Endothelial cell of umbilical vein (primary cell): ENCODE data around the gene CREG2.

Experiments used
- EZH2 ChIP-seq: IDR thresholded peaks from 2 replicates; pipeline ENCODE4 v1.6.1; 2012; ENCODE audit warnings: borderline replicate concordance, low read depth, mild to moderate bottlenecking, moderate library complexity, low read length, inconsistent platforms; ENCODE audit not compliant: severe bottlenecking
- JUN ChIP-seq: IDR thresholded peaks from 2 replicates; pipeline ENCODE4 v1.6.1; 2011; ENCODE audit warnings: borderline replicate concordance, low read depth; ENCODE audit not compliant: insufficient read length, insufficient read depth
- MYC ChIP-seq: IDR thresholded peaks from one replicate; pipeline ENCODE4 v1.6.1; 2011; ENCODE audit warnings: mild to moderate bottlenecking, low read depth, low read length
- TF ChIP-seq, protein P1 (sequence below), 2 donors: IDR thresholded peaks; 1 replicate in 1 of 2; 2 replicates in 1 of 2; pipeline ENCODE4 v1.5.1; 2011; ENCODE audit warnings: low read length in 2 of 2, mild to moderate bottlenecking in 2 of 2, moderate library complexity in 2 of 2, control low read depth in 1 of 2, inconsistent platforms in 1 of 2, low read depth in 1 of 2; ENCODE audit not compliant: insufficient read depth in 1 of 2; ENCODE audit errors: extremely low read depth in 1 of 2

- TF ChIP-seq, protein P1, sequence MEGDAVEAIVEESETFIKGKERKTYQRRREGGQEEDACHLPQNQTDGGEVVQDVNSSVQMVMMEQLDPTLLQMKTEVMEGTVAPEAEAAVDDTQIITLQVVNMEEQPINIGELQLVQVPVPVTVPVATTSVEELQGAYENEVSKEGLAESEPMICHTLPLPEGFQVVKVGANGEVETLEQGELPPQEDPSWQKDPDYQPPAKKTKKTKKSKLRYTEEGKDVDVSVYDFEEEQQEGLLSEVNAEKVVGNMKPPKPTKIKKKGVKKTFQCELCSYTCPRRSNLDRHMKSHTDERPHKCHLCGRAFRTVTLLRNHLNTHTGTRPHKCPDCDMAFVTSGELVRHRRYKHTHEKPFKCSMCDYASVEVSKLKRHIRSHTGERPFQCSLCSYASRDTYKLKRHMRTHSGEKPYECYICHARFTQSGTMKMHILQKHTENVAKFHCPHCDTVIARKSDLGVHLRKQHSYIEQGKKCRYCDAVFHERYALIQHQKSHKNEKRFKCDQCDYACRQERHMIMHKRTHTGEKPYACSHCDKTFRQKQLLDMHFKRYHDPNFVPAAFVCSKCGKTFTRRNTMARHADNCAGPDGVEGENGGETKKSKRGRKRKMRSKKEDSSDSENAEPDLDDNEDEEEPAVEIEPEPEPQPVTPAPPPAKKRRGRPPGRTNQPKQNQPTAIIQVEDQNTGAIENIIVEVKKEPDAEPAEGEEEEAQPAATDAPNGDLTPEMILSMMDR (IDR thresholded peaks at IDR 0.05; ENCODE audit: extremely low read depth in 1 of 2, insufficient read depth in 1 of 2, low read depth in 1 of 2, low read length in 2 of 2), result no peak
- TF ChIP-seq EZH2 (no peak), MYC (no peak), JUN (no peak)
Observed at GRCh38 chr2:101361121-101361520, 26.2 kb downstream of the CREG2 start.
